ENCODE results near the gene FAM13A.

FAM13A gene

GRCh38 chr4:88828842-88829571 lies 228.0 kb downstream of the FAM13A start:
- DNase-seq = no peak

- DNase-seq = no peak
Observed at GRCh38 chr4:88827442-88827841, 229.5 kb downstream of the FAM13A start.

GRCh38 chr4:88826771-88827170 lies 230.2 kb downstream of the FAM13A start:
- DNase-seq = no peak

- no peak for DNase-seq
Observed at GRCh38 chr4:88825931-88826330, 231.1 kb downstream of the FAM13A start.

- DNase-seq = peak; percentile 80
Observed at GRCh38 chr4:88823058-88823919, 233.7 kb downstream of the FAM13A start.

GRCh38 chr4:88822034-88822789 lies 234.8 kb downstream of the FAM13A start:
- DNase-seq = no peak

- DNase-seq = no peak
Observed at GRCh38 chr4:88821522-88821921, 235.5 kb downstream of the FAM13A start.

- no peak for DNase-seq
Observed at GRCh38 chr4:88820698-88821415, 236.1 kb downstream of the FAM13A start.

GRCh38 chr4:88819818-88820697 lies 236.9 kb downstream of the FAM13A start:
- no peak for DNase-seq

GRCh38 chr4:88818631-88819470 lies 238.1 kb downstream of the FAM13A start:
- peak; percentile 25 for DNase-seq

GRCh38 chr4:88817740-88818139 lies 239.2 kb downstream of the FAM13A start:
- no peak for DNase-seq

GRCh38 chr4:88816360-88816759 lies 240.6 kb downstream of the FAM13A start:
- DNase-seq = no peak

- no peak for DNase-seq
Observed at GRCh38 chr4:88814043-88814617, 242.9 kb downstream of the FAM13A start.

- no peak for DNase-seq
Observed at GRCh38 chr4:88813013-88813412, 244.0 kb downstream of the FAM13A start.

GRCh38 chr4:88812420-88812819 lies 244.6 kb downstream of the FAM13A start:
- no peak for DNase-seq

GRCh38 chr4:88811904-88812303 lies 245.1 kb downstream of the FAM13A start:
- DNase-seq = no peak

GRCh38 chr4:88810325-88810724 lies 246.7 kb downstream of the FAM13A start:
- no peak for DNase-seq

- DNase-seq = no peak
Observed at GRCh38 chr4:88809576-88810219, 247.3 kb downstream of the FAM13A start.

- no peak for DNase-seq
Observed at GRCh38 chr4:88809101-88809500, 247.9 kb downstream of the FAM13A start.

- no peak for DNase-seq
Observed at GRCh38 chr4:88807499-88807898, 249.5 kb downstream of the FAM13A start.
